SK-MEL-5 (cell line): ENCODE measurements around the gene PUS7. TPM values are rescaled to one million over a fixed set of nuclear protein-coding genes. Genes with fewer than 3 reads are reported as not detected.
"Not testable (repeated sequence)": the region's sequence is repeated elsewhere in the genome, so short reads cannot be mapped to it uniquely, and the experiment has no call there.

Experiments
- DNase-seq: peaks from one replicate; pipeline ENCODE4 v3.0.0-alpha.2; 2016; ENCODE audit warnings: low read depth, low spot score
- in situ Hi-C: cut with HindIII; loops from 2 replicates; pipeline ENCODE4 v1.10.0; 2016; ENCODE audit warnings: low sequenced_read_pairs, high pct_unique_total_duplicates, low pct_unique_long_range_greater_than_20kb
- total RNA-seq: library from RNA; depleted of rRNA; stranded (reverse); fragments of >200 nt; shearing (Covaris generic); gene quantifications from 2 replicates; pipeline ENCODE4 v1.2.3, GENCODE V29; 2014; rRNA removed

Gene PUS7
- total RNA-seq, 1 experiment from 2014 or later, result 44.9 TPM

- in situ Hi-C loops, result no loop called here
- DNase-seq, result no peak
Measured at GRCh38 chr7:105413887-105414437, 108.1 kb downstream of the PUS7 start.

- DNase-seq, in situ Hi-C loops: not testable (repeated sequence)
Measured at GRCh38 chr7:105410774-105411173, 111.3 kb downstream of the PUS7 start.

- DNase-seq, in situ Hi-C loops: not testable (repeated sequence)
Measured at GRCh38 chr7:105409775-105410174, 112.3 kb downstream of the PUS7 start.

- no peak for DNase-seq
- in situ Hi-C loops, result no loop called here
Measured at GRCh38 chr7:105408791-105409410, 113.2 kb downstream of the PUS7 start.

Other genes with a start within 250 kb of the PUS7 start
- 59.8 and 67.1 TPM in 2 replicates for gene SRPK2, start 133.3 kb downstream of the PUS7 start, total RNA-seq
- gene RINT1, start 9.9 kb upstream of the PUS7 start, total RNA-seq, result 9.9 and 10.8 TPM in 2 replicates
- not detected in 2 replicates for gene EFCAB10, start 59.2 kb upstream of the PUS7 start, total RNA-seq